HG02938 (cell line): Measurements from ENCODE around the gene PDK2.

Experiments used
- ATAC-seq: cut with Tn5 transposase; IDR thresholded peaks from one replicate; pipeline ENCODE4 v1.9.1; 2021; ENCODE audit warnings: mild to moderate bottlenecking, moderate library complexity; ENCODE audit not compliant: unreplicated experiment

Gene PDK2

GRCh38 chr17:50076591-50077235, 18.4 kb upstream of the PDK2 start:
- ATAC-seq, result no peak

GRCh38 chr17:50078430-50078829, 16.7 kb upstream of the PDK2 start:
- no peak for ATAC-seq

GRCh38 chr17:50079334-50080095, 15.6 kb upstream of the PDK2 start:
- no peak for ATAC-seq

DNA sequence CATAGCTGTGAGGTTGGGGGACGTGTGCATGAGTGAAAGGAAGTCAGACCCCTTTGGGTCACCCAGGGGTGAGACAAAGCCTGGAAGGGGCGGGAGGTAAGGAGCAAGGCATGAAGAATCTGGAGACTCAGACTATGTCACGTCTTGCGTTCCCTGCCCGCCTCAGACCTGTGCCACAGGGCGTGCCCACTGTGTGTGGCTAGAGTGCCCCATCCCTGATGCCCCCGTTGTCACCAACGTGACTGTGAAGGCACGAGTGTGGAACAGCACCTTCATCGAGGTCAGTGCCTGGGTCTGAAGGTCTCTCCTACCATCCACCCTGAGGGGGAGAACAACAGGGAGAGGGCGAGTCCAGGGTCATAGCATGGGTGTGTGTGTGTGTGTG, 15.1 kb upstream of the PDK2 start:
- no peak for ATAC-seq

- no peak for ATAC-seq
These were observed 14.3 kb upstream of the PDK2 start for GRCh38 chr17:50080827-50081226.

GRCh38 chr17:50081757-50082156, 13.4 kb upstream of the PDK2 start:
- no peak for ATAC-seq

- no peak for ATAC-seq
These were observed 7.8 kb upstream of the PDK2 start for GRCh38 chr17:50087246-50087911.

DNA sequence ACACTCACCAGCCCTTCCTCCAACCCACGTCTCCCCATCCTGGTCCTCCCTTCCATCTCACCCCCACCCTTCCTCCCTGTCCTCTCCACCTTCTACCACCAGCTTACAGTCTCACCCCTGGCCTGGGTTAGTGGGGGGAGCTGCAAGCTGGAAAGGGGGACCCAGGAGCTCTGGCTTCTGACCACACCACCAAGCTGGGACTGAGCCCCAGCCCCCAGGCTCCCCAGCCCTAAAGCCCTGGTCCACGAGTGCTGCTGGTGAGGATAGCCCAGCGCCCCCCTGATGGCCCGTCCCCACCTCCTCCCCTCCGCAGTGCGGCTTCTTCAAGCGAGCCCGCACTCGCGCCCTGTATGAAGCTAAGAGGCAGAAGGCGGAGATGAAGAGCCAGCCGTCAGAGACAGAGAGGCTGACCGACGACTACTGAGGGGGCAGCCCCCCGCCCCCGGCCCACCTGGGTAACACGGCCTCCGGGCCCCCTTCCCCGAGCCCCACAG, 7.2 kb upstream of the PDK2 start:
- ATAC-seq, result no peak

DNA sequence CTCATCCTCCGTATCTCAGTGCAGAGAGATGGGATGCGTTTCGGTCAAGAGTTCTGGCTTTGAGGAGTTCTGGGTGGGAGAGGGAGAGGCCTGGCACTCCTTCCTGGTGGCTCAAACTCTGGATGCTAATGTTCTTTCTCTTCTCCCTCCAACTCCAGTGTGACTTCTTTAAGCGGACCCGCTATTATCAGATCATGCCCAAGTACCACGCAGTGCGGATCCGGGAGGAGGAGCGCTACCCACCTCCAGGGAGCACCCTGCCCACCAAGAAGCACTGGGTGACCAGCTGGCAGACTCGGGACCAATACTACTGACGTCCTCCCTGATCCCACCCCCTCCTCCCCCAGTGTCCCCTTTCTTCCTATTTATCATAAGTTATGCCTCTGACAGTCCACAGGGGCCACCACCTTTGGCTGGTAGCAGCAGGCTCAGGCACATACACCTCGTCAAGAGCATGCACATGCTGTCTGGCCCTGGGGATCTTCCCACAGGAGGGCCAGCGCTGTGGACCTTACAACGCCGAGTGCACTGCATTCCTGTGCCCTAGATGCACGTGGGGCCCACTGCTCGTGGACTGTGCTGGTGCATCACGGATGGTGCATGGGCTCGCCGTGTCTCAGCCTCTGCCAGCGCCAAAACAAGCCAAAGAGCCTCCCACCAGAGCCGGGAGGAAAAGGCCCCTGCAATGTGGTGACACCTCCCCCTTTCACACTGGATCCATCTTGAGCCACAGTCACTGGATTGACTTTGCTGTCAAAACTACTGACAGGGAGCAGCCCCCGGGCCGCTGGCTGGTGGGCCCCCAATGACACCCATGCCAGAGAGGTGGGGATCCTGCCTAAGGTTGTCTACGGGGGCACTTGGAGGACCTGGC, 6.0 kb upstream of the PDK2 start:
- no peak for ATAC-seq

- ATAC-seq, result no peak
These were observed 5.1 kb upstream of the PDK2 start for GRCh38 chr17:50090071-50090470.

DNA sequence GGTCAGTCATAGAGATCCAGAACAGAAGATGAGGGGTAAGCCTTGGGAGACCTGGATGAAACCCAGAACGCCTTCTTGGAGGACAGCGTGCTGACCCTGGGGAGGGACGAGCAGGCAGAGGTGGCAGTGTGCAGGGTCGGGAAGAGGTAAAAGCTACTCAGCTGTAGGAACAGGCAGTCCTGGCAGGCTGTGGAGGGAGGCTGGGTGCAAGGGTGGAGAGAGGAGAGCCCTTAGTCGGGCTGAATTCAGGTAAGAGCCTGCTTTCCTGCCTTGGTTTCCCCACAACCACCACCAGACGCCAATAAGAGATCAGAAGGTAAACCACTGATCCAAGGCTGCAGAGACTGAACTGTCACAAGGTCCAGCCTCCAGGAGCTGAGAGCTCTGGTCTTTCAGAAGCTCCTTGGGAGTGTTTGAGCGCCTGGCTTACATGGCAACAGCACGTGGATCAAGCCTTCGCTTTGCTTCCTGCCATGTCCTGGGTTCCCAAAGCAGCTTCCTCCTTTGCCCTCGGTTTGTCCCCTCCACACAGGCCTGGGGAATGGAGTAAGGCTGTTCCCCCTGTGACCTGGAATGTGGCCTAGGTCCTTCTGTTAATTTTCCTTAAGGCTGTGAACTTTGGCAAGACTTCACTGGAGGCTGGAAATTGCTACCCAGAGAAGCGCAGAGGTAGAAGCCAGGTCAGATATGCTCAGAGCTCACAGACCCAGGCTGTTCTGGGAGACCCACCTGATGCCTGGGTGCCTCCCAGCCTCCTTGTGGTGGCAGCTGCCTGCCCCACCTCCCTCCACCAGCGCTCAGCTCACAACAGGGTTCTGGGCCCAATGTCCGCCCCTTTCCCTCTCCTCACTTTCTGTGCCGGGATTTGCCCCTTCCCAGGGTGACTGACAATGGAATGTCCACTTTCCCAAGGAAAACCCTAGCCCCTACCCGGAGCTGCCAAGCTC, 3.9 kb upstream of the PDK2 start:
- no peak for ATAC-seq

DNA sequence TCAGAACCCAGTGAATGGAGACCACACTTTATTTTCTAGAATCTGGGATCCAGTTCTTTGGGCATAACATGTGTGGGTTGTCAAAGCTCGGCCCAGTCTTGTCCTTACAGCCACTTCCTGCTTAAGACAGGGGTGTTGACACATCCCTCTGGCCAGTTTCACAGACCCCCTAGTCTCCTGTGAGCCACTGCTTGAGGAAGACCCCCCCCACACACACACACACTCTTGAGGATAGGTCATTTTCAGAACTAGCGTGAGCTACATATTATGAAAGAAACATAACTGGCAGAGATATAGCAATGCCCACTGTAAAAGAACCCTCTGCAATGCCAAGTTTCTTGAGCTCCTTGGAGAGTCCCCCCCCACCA, 3.2 kb upstream of the PDK2 start:
- no peak for ATAC-seq

GRCh38 chr17:50093246-50093645, 1.9 kb upstream of the PDK2 start:
- no peak for ATAC-seq

GRCh38 chr17:50093807-50094206, 1.3 kb upstream of the PDK2 start:
- ATAC-seq, result no peak

DNA sequence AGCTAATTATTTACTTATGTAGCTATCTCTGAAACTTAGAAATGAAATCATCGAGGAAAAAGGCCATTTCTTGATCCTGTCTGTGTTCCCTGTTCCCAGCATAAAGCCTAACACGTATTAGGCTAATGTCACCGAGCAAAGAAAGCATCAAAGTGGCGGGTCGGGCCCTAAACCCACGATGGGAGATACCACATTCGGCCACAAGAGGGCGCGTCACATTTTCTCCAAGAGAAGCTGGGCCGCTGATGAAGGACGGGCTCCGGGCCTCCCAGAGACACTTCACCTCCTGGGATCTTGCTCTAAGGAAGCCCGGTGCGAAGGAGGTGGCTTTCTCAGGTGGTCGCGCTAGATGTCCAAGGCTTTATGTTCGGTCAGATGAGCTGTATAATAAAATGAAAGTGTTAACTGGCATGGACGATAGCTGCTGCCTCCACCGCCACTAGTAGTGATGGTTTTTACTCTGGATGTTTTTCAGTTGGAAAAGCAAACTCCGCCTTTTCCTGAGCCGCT, 853 bp upstream of the PDK2 start:
- no peak for ATAC-seq

DNA sequence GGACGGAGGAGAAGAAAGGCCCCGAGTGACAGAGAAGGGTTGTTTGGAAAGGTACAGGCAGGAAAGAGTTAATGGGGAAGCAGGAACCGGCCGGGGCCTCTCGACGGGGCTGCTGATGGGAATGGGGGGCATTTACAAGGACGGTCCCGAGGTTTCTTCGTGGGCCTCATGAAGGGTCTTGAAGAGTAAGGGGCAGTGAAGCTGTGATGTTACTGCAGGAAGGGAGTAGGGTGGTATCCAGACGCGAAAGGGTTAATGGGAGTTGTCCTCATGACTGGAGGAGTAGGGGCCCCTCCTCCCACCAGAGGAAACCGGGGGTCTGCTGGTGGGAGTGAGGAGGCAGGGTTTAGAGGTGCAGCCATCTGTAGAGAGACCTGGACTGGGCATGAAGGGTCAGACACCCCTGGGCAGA, 481 bp downstream of the PDK2 start:
- ATAC-seq, result no peak

DNA sequence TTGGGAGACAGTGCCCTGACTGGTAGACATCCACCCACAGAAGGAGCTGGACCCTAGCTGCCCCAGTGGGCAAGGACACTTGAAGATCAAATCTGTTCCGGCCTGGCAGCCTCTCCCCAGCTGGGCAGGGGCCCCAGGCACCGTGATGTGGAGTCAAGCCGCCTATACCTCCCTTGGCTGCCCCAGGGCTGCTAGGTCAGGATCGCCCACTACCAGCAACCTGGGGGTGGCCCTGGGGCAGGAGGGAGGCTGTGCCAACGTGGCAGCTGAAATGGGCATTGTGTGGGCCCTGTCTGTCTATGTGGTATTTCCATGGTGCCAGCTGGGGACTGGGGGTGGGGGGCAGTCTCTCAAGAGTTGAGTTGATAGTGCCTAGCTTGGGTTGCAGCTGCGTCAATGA, 941 bp downstream of the PDK2 start:
- ATAC-seq, result no peak

GRCh38 chr17:50096758-50097157, 1.6 kb downstream of the PDK2 start:
- ATAC-seq, result no peak

GRCh38 chr17:50097455-50097854, 2.3 kb downstream of the PDK2 start:
- ATAC-seq, result no peak

- ATAC-seq, result no peak
These were observed 2.8 kb downstream of the PDK2 start for GRCh38 chr17:50097926-50098325.
